HepG2 (cell line): ENCODE data around the gene L3MBTL3. TPM values are rescaled to one million over a fixed set of nuclear protein-coding genes. Genes with fewer than 3 reads are reported as not detected.

Experiments used
- ATAC-seq: fragments of 200-7000 bp; cut with Tn5 transposase; 3 replicates; pipeline ENCODE4 v1.9.1; 2020; ENCODE audit warnings: mild to moderate bottlenecking, moderate library complexity
- BruUV-seq: library from RNA; stranded (reverse); fragments of 400-500 nt; replicated peaks from 2 replicates; lab custom pipeline; 2021; lab: Mats Ljungman, UMichigan
- CTCF ChIA-PET: fragments of 300-600 bp; formaldehyde crosslinking; extraction: SDS; loops from one replicate; lab custom pipeline; 2021; ENCODE audit warnings: low total read pairs, inconsistent platforms, low intra/inter-chr PET ratio; lab: Yijun Ruan, JAX
- POLR2A ChIA-PET: fragments of 350-600 bp; sonication (Branson Sonifier 250); formaldehyde crosslinking; loops from one replicate; lab custom pipeline; 2020; ENCODE audit warnings: antibody characterized with exemption, inconsistent platforms; lab: Yijun Ruan, JAX
- DNase-seq: peaks from one replicate; pipeline ENCODE4 v3.0.0-alpha.2; 2015; ENCODE audit warnings: low spot score
- FAIRE-seq: peaks from 3 replicates; lab custom pipeline; 2011; peaks lifted over from hg19 to GRCh38; lab: Jason Lieb, UNC
- H2AFZ ChIP-seq: one replicate; pipeline ENCODE4 v1.6.1; 2011; ENCODE audit warnings: low read length, inconsistent platforms
- H3K27ac ChIP-seq: fragments of 300-600 bp; 3 replicates; pipeline ENCODE4 v1.8.0; 2011; ENCODE audit warnings: mixed run types, mild to moderate bottlenecking, mixed read lengths, low read length, inconsistent platforms; ENCODE audit not compliant: insufficient read depth; ENCODE audit errors: extremely low read length
- H3K27me3 ChIP-seq, 2 experiments: fragments of 200-600 bp in 1 of 2; 2 replicates in 1 of 2; 3 replicates in 1 of 2; pipeline versions ENCODE4 v1.6.0 to v1.8.0; 2011; ENCODE audit warnings: low read length in 2 of 2, mild to moderate bottlenecking in 2 of 2, moderate library complexity in 2 of 2, inconsistent platforms in 1 of 2; ENCODE audit not compliant: insufficient read depth in 2 of 2, control insufficient read depth in 1 of 2
- H3K36me3 ChIP-seq, 2 experiments: fragments of 200-600 bp in 1 of 2; replicated peaks in 1 of 2; 2 replicates in 1 of 2; 3 replicates in 1 of 2; pipeline versions ENCODE4 v1.5.1 to v1.8.0; 2011; ENCODE audit warnings: low read length in 2 of 2, inconsistent platforms in 1 of 2; ENCODE audit not compliant: insufficient read depth in 2 of 2, control insufficient read depth in 1 of 2
- H3K4me1 ChIP-seq: 2 replicates; pipeline ENCODE4 v1.5.1; 2012; ENCODE audit warnings: low read length, inconsistent platforms; ENCODE audit not compliant: insufficient read depth
- H3K4me2 ChIP-seq: 2 replicates; pipeline ENCODE4 v1.6.0; 2011; ENCODE audit warnings: low read depth, low read length, inconsistent platforms
- H3K4me3 ChIP-seq, 3 experiments: fragments of 200-600 bp in 1 of 3; sonication (generic), shearing (Covaris generic) in 1 of 3; replicated peaks in 1 of 3; 2 replicates each; pipeline ENCODE4 v1.5.1; 2011 to 2016; ENCODE audit warnings: low read length in 3 of 3, inconsistent platforms in 2 of 3, low read depth in 2 of 3, mild to moderate bottlenecking in 2 of 3, control low read depth in 1 of 3, mixed read lengths in 1 of 3; ENCODE audit not compliant: insufficient read depth in 1 of 3
- H3K79me2 ChIP-seq: one replicate; pipeline ENCODE4 v1.6.1; 2011; ENCODE audit warnings: low read length, inconsistent platforms; ENCODE audit not compliant: insufficient read depth
- H3K9ac ChIP-seq: 2 replicates; pipeline ENCODE4 v1.6.0; 2011; ENCODE audit warnings: mild to moderate bottlenecking, low read depth, low read length, inconsistent platforms; ENCODE audit not compliant: insufficient read depth
- H3K9me3 ChIP-seq: 2 replicates; pipeline ENCODE4 v1.5.1; 2012; ENCODE audit warnings: mild to moderate bottlenecking, low read length
- H4K20me1 ChIP-seq: 2 replicates; pipeline ENCODE4 v1.6.0; 2011; ENCODE audit warnings: inconsistent platforms, mild to moderate bottlenecking, low read length, moderate library complexity; ENCODE audit not compliant: insufficient read depth
- ARHGAP35 ChIP-seq: sonication (generic); formaldehyde crosslinking; IDR thresholded peaks from 2 replicates; pipeline ENCODE4 v1.9.0; 2022; ENCODE audit warnings: mild to moderate bottlenecking, inconsistent platforms, moderate library complexity, missing genetic modification reagents, borderline replicate concordance
- CBX1 ChIP-seq: IDR thresholded peaks from one replicate; pipeline ENCODE4 v1.6.1; 2016; ENCODE audit warnings: antibody characterized with exemption, low read depth
- IKZF1 ChIP-seq: fragments of 450-650 bp; IDR thresholded peaks from 2 replicates; pipeline ENCODE4 v1.7.1; 2016
- MTA3 ChIP-seq: sonication (generic); formaldehyde crosslinking; IDR thresholded peaks from 2 replicates; pipeline ENCODE4 v1.4.0; 2020; ENCODE audit warnings: missing genetic modification reagents
- NCOA1 ChIP-seq: sonication (generic); formaldehyde crosslinking; IDR thresholded peaks from 2 replicates; pipeline ENCODE4 v1.9.0; 2021; ENCODE audit warnings: missing genetic modification reagents
- SMAD9 ChIP-seq: sonication (generic); formaldehyde crosslinking; IDR thresholded peaks from 2 replicates; pipeline ENCODE4 v1.5.1; 2020; ENCODE audit warnings: mild to moderate bottlenecking, missing genetic modification reagents
- SNAI1 ChIP-seq: sonication (generic); formaldehyde crosslinking; IDR thresholded peaks from 2 replicates; pipeline ENCODE4 v1.5.0; 2020; ENCODE audit warnings: mild to moderate bottlenecking, missing genetic modification reagents, borderline replicate concordance
- ZNF17 ChIP-seq: sonication (generic); formaldehyde crosslinking; IDR thresholded peaks from 2 replicates; pipeline ENCODE4 v1.5.0; 2020; ENCODE audit warnings: mild to moderate bottlenecking, missing genetic modification reagents
- ZNF24 ChIP-seq: fragments of 450-650 bp; IDR thresholded peaks from 2 replicates; pipeline ENCODE4 v1.6.1; 2017; ENCODE audit warnings: antibody characterized with exemption, mild to moderate bottlenecking
- ZNF282 ChIP-seq: fragments of 450-650 bp; IDR thresholded peaks from 2 replicates; pipeline ENCODE4 v1.6.1; 2018; ENCODE audit not compliant: partially characterized antibody
- ZNF354B ChIP-seq: sonication (generic); formaldehyde crosslinking; IDR thresholded peaks from 2 replicates; pipeline ENCODE4 v1.8.0; 2022; ENCODE audit warnings: mild to moderate bottlenecking, missing genetic modification reagents
- ZNF674 ChIP-seq: sonication (generic); formaldehyde crosslinking; IDR thresholded peaks from 2 replicates; pipeline ENCODE4 v1.5.0; 2020; ENCODE audit warnings: low read depth, mild to moderate bottlenecking, missing genetic modification reagents
- ZNF773 ChIP-seq: sonication (generic); formaldehyde crosslinking; IDR thresholded peaks from 2 replicates; pipeline ENCODE4 v1.4.0; 2020; ENCODE audit warnings: missing genetic modification reagents, borderline replicate concordance
- ZNF777 ChIP-seq: sonication (generic); formaldehyde crosslinking; IDR thresholded peaks from 2 replicates; pipeline ENCODE4 v1.4.0; 2020; ENCODE audit warnings: missing genetic modification reagents
- WGBS: methylation state at CpG from one replicate; pipeline ENCODE4 v1.1.6; 2017; ENCODE audit warnings: low lambda C conversion rate; 5-methylcytosine and 5-hydroxymethylcytosine counted together
- in situ Hi-C: cut with HindIII; loops from 2 replicates; pipeline ENCODE4 v1.10.0; 2017; ENCODE audit warnings: low pct_unique_long_range_greater_than_20kb; ENCODE audit not compliant: extremely low pct_ligation_motif_present
- intact Hi-C: fragments of 100-400 bp; cut with micrococcal nuclease; formaldehyde crosslinking; loops from one replicate; pipeline ENCODE4 v1.10.0; 2022; ENCODE audit not compliant: unreplicated experiment
- polyA plus RNA-seq, 8 experiments: library from polyadenylated mRNA; depleted of rRNA in 3 of 8; stranded (reverse) in 7 of 8; unstranded in 1 of 8; fragments of >200 nt; fragmentation: Illumina TruSeq in 4 of 8; extraction: Trizol in 4 of 8; gene quantifications; 2 replicates each; pipeline versions ENCODE4 v1.2.1 to v1.2.3, GENCODE V29; 2011 to 2016; ENCODE audit warnings: low read depth in 4 of 8, missing spikeins in 1 of 8, mixed read lengths in 1 of 8; ENCODE audit not compliant: insufficient read depth in 1 of 8
- total RNA-seq, 5 experiments: library from RNA; depleted of rRNA; stranded (reverse); fragments of >200 nt; fragmentation: Illumina TruSeq; extraction: Trizol; gene quantifications; 2 replicates each; pipeline ENCODE4 v1.2.3, GENCODE V29; 2016; ENCODE audit warnings: low read depth in 1 of 5
- TF ChIP-seq, protein P1 (sequence below): sonication (generic); formaldehyde crosslinking; IDR thresholded peaks from 2 replicates; pipeline ENCODE4 v1.5.0; 2020; ENCODE audit warnings: missing genetic modification reagents
- TF ChIP-seq, protein P2 (sequence below): sonication (generic); formaldehyde crosslinking; IDR thresholded peaks from 2 replicates; pipeline ENCODE4 v1.9.0; 2021; ENCODE audit warnings: missing genetic modification reagents, borderline replicate concordance
- TF ChIP-seq, protein P3 (sequence below): sonication (generic); formaldehyde crosslinking; IDR thresholded peaks from 2 replicates; pipeline ENCODE4 v1.5.1; 2020; ENCODE audit warnings: mild to moderate bottlenecking, moderate library complexity, missing genetic modification reagents
- TF ChIP-seq, protein P4 (sequence below): sonication (generic); formaldehyde crosslinking; IDR thresholded peaks from 2 replicates; pipeline ENCODE4 v1.4.0; 2020; ENCODE audit warnings: mild to moderate bottlenecking, missing genetic modification reagents, borderline replicate concordance

The L3MBTL3 gene
- total and polyA plus RNA-seq, 2 of the 13 experiments (the other 11 are each of a cell fraction or from before 2014, with no cell fraction given): 1.5 to 2.5 TPM

DNA sequence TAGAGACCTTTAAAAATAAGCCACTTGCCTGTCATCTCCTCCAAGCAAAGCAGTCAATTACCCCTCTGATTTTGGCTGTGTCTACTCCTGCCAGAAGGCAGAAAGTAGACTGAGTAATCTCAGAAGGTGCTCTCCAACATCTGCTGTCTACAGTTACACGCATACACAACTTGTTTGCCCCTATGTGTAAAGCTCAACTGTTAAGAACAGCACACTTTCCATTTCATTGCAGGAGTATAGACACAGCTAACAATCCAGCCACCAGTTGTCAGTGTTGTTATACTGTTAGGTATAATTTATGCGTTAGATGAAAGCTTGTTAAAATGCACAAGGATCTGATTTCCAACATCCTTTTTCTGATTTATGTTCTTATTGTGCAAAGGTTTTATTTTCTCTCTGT is 116.2 kb downstream of the L3MBTL3 start:
- CTCF ChIA-PET: no interaction called here
- no peak for FAIRE-seq
- Histone ChIP-seq H4K20me1 (no peaks in the 10 kb centered on the region), H2AFZ (no peak overlapping the region), H3K4me1 (no peaks in the 10 kb centered on the region), H3K4me3 (no peak overlapping the region), H3K9me3 (no peaks in the 10 kb centered on the region), H3K36me3 (no peaks in the 10 kb centered on the region), H3K4me2 (no peak overlapping the region), H3K79me2 (no peaks in the 10 kb centered on the region), H3K27me3 (no peaks in the 10 kb centered on the region), H3K27ac (no peak overlapping the region), H3K9ac (no peak overlapping the region)
- no TSS peak for BruUV-seq
- POLR2A ChIA-PET: no interaction called here
- in situ Hi-C loops (no loop called here), intact Hi-C loops (loop anchor here (10.0 kb wide), 1 partner anchor 150 kb away; no protein-coding TSS in a partner anchor)
- ATAC-seq: no peak
- TF ChIP-seq ZNF17 (CRISPR knock-in tag) (no peak), ARHGAP35 (CRISPR knock-in tag) (no peak), ZNF24 (no peak), ZNF674 (CRISPR knock-in tag) (no peak), IKZF1 (no peak), NCOA1 (CRISPR knock-in tag) (no peak), ZNF354B (no peak), ZNF773 (no peak), ZNF282 (no peak), MTA3 (CRISPR knock-in tag) (no peak), ZNF777 (CRISPR knock-in tag) (no peak), SMAD9 (no peak), SNAI1 (CRISPR knock-in tag) (no peak), CBX1 (no peak)
- TF ChIP-seq, protein P1, sequence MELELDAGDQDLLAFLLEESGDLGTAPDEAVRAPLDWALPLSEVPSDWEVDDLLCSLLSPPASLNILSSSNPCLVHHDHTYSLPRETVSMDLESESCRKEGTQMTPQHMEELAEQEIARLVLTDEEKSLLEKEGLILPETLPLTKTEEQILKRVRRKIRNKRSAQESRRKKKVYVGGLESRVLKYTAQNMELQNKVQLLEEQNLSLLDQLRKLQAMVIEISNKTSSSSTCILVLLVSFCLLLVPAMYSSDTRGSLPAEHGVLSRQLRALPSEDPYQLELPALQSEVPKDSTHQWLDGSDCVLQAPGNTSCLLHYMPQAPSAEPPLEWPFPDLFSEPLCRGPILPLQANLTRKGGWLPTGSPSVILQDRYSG (CRISPR knock-in tag): no peak
- TF ChIP-seq, protein P2, sequence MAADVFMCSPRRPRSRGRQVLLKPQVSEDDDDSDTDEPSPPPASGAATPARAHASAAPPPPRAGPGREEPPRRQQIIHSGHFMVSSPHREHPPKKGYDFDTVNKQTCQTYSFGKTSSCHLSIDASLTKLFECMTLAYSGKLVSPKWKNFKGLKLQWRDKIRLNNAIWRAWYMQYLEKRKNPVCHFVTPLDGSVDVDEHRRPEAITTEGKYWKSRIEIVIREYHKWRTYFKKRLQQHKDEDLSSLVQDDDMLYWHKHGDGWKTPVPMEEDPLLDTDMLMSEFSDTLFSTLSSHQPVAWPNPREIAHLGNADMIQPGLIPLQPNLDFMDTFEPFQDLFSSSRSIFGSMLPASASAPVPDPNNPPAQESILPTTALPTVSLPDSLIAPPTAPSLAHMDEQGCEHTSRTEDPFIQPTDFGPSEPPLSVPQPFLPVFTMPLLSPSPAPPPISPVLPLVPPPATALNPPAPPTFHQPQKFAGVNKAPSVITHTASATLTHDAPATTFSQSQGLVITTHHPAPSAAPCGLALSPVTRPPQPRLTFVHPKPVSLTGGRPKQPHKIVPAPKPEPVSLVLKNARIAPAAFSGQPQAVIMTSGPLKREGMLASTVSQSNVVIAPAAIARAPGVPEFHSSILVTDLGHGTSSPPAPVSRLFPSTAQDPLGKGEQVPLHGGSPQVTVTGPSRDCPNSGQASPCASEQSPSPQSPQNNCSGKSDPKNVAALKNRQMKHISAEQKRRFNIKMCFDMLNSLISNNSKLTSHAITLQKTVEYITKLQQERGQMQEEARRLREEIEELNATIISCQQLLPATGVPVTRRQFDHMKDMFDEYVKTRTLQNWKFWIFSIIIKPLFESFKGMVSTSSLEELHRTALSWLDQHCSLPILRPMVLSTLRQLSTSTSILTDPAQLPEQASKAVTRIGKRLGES: no peak
- TF ChIP-seq, protein P3, sequence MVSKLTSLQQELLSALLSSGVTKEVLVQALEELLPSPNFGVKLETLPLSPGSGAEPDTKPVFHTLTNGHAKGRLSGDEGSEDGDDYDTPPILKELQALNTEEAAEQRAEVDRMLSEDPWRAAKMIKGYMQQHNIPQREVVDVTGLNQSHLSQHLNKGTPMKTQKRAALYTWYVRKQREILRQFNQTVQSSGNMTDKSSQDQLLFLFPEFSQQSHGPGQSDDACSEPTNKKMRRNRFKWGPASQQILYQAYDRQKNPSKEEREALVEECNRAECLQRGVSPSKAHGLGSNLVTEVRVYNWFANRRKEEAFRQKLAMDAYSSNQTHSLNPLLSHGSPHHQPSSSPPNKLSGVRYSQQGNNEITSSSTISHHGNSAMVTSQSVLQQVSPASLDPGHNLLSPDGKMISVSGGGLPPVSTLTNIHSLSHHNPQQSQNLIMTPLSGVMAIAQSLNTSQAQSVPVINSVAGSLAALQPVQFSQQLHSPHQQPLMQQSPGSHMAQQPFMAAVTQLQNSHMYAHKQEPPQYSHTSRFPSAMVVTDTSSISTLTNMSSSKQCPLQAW (CRISPR knock-in tag): no peak
- TF ChIP-seq, protein P4, sequence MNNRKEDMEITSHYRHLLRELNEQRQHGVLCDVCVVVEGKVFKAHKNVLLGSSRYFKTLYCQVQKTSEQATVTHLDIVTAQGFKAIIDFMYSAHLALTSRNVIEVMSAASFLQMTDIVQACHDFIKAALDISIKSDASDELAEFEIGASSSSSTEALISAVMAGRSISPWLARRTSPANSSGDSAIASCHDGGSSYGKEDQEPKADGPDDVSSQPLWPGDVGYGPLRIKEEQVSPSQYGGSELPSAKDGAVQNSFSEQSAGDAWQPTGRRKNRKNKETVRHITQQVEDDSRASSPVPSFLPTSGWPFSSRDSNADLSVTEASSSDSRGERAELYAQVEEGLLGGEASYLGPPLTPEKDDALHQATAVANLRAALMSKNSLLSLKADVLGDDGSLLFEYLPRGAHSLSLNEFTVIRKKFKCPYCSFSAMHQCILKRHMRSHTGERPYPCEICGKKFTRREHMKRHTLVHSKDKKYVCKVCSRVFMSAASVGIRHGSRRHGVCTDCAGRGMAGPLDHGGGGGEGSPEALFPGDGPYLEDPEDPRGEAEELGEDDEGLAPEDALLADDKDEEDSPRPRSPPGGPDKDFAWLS: no peak
- WGBS: 43% methylated on average over 2 of the region's 2 CpGs
- no peak for DNase-seq
